ENCODE results near the gene KLK11.

GRCh38 chr19:51071095-51071405, 44.6 kb upstream of the KLK11 start:
- TF ChIP-seq CTCF (IDR thresholded peaks at IDR 0.05) = no peak
- no peak for TF ChIP-seq POLR2A (IDR thresholded peaks at IDR 0.05)
- no peak for TF ChIP-seq EP300 (IDR thresholded peaks at IDR 0.05)

All from tibial nerve (tissue), 4 donors.